HG02970 (cell line): ENCODE data around the gene RUNX2.
"Not testable (repeated sequence)": the region's sequence is repeated elsewhere in the genome, so short reads cannot be mapped to it uniquely, and the experiment has no call there.

Experiments used
- ATAC-seq: cut with Tn5 transposase; IDR thresholded peaks from one replicate; pipeline ENCODE4 v1.9.1; 2021; ENCODE audit warnings: mild to moderate bottlenecking, moderate library complexity, moderate number of reproducible peaks; ENCODE audit not compliant: unreplicated experiment, low FRiP score

The RUNX2 gene

GRCh38 chr6:45543298-45544235 lies 215.4 kb downstream of the RUNX2 start:
- ATAC-seq: no peak

- no peak for ATAC-seq
These were observed 217.3 kb downstream of the RUNX2 start for GRCh38 chr6:45545416-45545815.

- peak; percentile 80 for ATAC-seq
These were observed 220.8 kb downstream of the RUNX2 start for GRCh38 chr6:45548657-45549515.

GRCh38 chr6:45552536-45552935 lies 224.4 kb downstream of the RUNX2 start:
- no peak for ATAC-seq

- ATAC-seq: no peak
These were observed 225.7 kb downstream of the RUNX2 start for GRCh38 chr6:45553730-45554344.

GRCh38 chr6:45554591-45554990 lies 226.5 kb downstream of the RUNX2 start:
- ATAC-seq: no peak

GRCh38 chr6:45555981-45556771 lies 228.0 kb downstream of the RUNX2 start:
- no peak for ATAC-seq

GRCh38 chr6:45556828-45557227 lies 228.7 kb downstream of the RUNX2 start:
- ATAC-seq: no peak

- no peak for ATAC-seq
These were observed 229.3 kb downstream of the RUNX2 start for GRCh38 chr6:45557454-45557853.

GRCh38 chr6:45558858-45559257 lies 230.7 kb downstream of the RUNX2 start:
- ATAC-seq: no peak

GRCh38 chr6:45560321-45560820 lies 232.2 kb downstream of the RUNX2 start:
- not testable (repeated sequence) for ATAC-seq

GRCh38 chr6:45562171-45562570 lies 234.0 kb downstream of the RUNX2 start:
- ATAC-seq: no peak

GRCh38 chr6:45563041-45563440 lies 234.9 kb downstream of the RUNX2 start:
- ATAC-seq: no peak

- no peak for ATAC-seq
These were observed 235.7 kb downstream of the RUNX2 start for GRCh38 chr6:45563844-45564243.

- no peak for ATAC-seq
These were observed 238.8 kb downstream of the RUNX2 start for GRCh38 chr6:45566882-45567281.

GRCh38 chr6:45567879-45568278 lies 239.7 kb downstream of the RUNX2 start:
- no peak for ATAC-seq

GRCh38 chr6:45568626-45569025 lies 240.5 kb downstream of the RUNX2 start:
- no peak for ATAC-seq

GRCh38 chr6:45569210-45569945 lies 241.2 kb downstream of the RUNX2 start:
- ATAC-seq: no peak

GRCh38 chr6:45571159-45571558 lies 243.0 kb downstream of the RUNX2 start:
- no peak for ATAC-seq
